ENCODE results near the gene PCNX2. TPM values are rescaled to one million over a fixed set of nuclear protein-coding genes. Genes with fewer than 3 reads are reported as not detected.
"Not testable (repeated sequence)": the region's sequence is repeated elsewhere in the genome, so short reads cannot be mapped to it uniquely, and the experiment has no call there.

Gene PCNX2
- total RNA-seq, 1 experiment from 2014 or later: 4.8 TPM

DNA sequence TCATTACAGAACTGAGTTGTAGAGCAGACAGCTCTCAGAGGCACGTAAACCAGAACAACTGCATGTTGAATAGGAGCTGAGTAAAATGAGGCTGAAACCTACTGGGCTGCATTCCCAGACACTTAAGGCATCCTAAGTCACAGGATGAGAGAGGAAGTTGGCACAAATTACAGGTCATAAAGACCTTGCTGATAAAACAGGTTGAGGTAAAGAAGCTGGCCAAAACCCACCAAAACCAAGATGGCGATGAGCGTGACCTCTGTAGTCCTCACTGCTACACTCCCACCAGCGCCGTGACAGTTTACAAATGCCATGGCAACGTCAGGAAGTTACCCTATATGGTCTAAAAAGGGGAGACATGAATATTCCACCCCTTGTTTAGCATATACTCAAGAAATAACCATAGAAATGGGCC, 187.8 kb downstream of the PCNX2 start:
- in situ Hi-C loops (cut with HindIII; ENCODE audit: low pct_unique_long_range_greater_than_20kb, low sequenced_read_pairs); DNase-seq (ENCODE audit: low read depth, low spot score): not testable (repeated sequence)

DNA sequence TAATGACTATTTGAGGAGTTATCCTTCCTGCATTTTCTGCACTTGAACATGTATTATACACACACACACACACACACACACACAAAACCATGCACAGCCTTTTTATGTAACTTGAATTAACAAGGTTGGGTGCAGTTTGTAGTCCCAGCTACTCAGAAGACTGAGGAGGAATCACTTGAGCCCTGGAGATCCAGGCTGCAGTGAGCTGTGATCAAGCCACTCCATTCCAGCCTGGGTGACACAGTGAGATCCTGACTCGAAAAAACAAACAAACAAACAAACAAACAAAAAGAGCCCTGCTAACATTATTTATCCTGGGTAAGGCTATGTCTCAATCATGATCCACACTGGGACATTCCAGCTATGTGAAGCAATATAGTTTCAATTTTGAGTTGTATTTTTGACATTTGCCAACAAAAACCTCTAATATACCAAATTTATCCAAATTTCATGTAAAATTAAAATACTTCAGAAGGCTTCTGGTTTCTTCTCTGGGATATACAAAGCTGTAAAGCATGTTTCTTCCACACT, 188.3 kb downstream of the PCNX2 start:
- in situ Hi-C loops (cut with HindIII; ENCODE audit: low pct_unique_long_range_greater_than_20kb, low sequenced_read_pairs): no loop called here
- no peak for DNase-seq (ENCODE audit: low read depth, low spot score)

DNA sequence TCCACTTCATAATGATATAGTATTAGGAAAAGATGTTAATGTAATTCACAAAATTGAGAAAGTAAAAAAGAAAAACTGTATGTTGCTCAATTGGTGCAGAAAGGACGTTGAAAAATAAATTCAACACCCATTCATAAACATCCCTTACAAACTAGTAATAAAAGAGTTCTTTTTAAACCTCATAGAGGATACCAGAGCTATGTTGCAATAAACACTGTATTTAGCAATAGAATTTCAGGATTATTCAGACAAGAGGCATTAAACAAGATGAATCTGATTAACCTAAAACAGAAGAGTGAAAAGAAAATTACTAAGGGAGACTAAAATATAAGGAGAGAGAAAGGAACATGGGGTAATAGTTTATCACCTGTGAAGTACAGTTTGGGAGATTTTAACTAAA, 190.3 kb downstream of the PCNX2 start:
- no peak for DNase-seq (ENCODE audit: low read depth, low spot score)
- in situ Hi-C loops (cut with HindIII; ENCODE audit: low pct_unique_long_range_greater_than_20kb, low sequenced_read_pairs): no loop called here

DNA sequence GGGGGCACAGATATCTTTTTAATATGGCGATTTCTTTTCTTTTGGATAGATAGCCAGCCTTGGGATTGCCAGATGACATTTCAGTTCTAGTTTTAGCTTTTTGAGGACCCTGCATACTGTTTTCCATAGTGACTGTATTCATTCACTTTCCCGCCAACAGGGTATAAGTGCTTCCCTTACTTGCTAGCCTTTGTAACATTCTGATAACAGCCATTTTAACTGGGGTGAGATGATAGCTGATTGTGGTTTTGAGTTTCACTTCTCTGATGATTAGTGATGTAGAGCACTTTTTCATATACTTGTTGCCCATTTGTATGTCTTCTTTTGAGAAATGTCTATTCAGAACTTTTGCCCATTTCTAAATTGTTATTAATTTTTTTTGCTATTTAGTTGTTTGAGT, 193.2 kb downstream of the PCNX2 start:
- DNase-seq (ENCODE audit: low read depth, low spot score): no peak
- in situ Hi-C loops (cut with HindIII; ENCODE audit: low pct_unique_long_range_greater_than_20kb, low sequenced_read_pairs): no loop called here

DNA sequence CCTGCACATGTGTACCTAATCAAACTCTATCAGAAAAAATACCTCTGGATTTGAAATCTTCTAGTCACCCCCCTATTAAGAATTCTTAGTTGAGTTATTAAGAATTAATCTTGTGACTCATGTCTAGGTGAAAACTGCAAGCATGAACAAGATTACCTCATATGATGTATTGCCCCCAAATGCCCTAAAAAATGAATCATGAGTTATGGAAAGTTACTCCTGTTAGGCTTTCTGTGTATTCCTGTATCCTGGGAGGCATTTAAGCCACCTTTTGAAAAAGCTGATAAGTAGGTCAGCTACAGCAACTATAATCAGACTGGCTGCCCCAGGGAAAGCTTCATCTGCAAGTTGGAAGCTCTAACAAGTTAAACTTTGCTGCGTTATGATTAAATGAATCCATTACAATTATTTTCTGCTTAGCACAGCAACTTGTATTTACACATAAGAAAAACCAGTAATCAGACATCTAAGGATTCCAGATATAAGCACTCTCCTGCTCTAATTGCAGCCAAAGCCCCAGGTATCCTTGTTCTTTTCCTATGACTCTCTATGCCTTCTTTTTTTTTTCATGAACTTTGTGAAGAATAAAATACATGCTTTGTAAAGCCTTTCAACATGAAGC, 197.5 kb downstream of the PCNX2 start:
- in situ Hi-C loops (cut with HindIII; ENCODE audit: low pct_unique_long_range_greater_than_20kb, low sequenced_read_pairs): no loop called here
- no peak for DNase-seq (ENCODE audit: low read depth, low spot score)

DNA sequence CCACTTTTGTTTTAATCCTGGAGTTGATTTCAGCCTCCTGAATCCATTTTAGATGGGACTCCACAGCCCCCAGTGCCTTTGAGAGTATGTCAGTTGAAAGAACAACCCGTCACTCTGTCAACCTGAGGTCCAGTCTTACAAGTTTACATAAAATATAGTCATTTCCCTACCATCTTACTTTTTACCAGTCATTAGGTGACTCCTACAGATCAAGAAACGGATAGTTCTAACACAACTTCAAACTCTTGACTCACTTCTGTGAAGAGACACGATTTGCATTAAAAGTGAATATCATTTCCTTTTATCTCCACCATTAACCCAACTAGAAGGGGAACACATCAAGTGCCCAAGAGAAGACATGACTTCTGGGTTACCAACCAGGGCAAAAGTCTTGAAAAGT, 198.0 kb downstream of the PCNX2 start:
- in situ Hi-C loops (cut with HindIII; ENCODE audit: low pct_unique_long_range_greater_than_20kb, low sequenced_read_pairs): no loop called here

DNA sequence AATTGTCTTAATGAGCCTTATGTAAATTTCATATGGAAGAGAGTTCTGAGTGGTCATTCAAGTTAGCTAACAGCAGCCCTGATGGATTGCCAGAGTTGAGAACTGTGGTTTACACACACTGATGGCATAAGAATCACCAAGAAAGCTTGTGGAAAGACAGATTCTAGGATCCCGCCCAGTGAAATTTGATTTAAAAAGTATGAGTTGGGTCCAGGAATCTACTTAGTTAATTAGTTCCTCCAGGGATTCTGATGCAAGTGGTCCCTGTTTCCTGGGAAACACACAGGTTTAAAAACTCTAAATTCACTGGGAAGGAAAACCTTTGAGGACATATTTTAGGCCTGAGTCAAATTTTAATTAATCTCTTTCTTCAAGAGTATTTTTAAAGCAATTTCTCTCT, 200.8 kb downstream of the PCNX2 start:
- no peak for DNase-seq (ENCODE audit: low read depth, low spot score)
- in situ Hi-C loops (cut with HindIII; ENCODE audit: low pct_unique_long_range_greater_than_20kb, low sequenced_read_pairs): no loop called here

More for the DNA sequence above, 198.0 kb downstream of the PCNX2 start:
- DNase-seq (ENCODE audit: low read depth, low spot score): no peak

DNA sequence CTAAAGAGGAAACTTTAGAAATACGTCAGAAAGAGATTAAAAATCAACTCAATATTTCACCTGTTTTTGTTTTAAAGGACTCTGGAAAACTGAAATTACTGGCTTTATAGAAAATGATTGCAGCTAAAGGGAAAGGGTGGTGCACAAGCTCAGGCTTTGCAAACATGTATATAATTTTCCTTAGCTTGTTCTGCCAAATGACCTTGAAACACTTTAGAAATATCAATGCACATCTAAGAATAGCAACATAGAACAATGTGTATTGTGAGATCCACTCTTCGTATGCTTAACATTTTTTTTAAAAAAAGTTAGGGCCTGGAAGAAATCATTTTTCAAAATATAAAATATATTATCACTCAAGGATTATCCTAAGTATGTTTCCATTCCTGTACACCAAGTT, 201.3 kb downstream of the PCNX2 start:
- DNase-seq (ENCODE audit: low read depth, low spot score): no peak
- in situ Hi-C loops (cut with HindIII; ENCODE audit: low pct_unique_long_range_greater_than_20kb, low sequenced_read_pairs): no loop called here

DNA sequence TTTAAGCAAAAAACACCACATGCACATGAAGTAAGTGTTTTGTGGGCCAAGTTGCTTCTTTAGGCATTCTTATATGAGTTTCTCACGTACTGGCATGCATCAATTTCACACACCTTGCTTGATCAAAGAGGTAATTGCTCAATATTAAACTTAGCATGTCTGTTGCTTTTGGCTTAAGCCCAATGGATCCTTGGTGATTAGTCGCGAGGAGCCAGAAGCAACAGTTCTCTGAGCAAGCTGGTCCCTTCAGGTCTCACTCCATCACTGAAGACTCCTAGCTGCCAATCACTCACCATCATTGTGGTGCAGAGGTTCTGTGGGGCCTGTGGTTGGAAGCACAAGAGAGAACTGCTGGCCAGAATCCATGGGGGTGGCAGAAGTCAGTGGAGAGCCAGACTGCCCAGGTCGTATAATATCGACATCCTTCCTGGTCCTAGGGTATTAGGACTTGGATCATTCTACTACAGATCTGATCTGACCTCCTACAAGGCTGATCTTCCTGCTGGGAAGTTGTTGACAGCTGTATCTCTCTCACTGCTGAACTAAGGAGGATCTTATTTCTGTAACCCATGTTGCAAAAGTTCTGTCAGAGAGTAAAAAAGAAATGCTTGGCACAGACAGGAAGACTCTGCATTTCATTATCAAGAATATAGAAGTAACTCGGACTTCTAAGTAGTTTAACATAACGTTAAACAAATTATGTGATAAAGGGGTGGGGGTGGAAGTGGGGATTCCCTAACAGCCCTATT, 204.6 kb downstream of the PCNX2 start:
- in situ Hi-C loops (cut with HindIII; ENCODE audit: low pct_unique_long_range_greater_than_20kb, low sequenced_read_pairs): no loop called here
- DNase-seq (ENCODE audit: low read depth, low spot score): no peak

DNA sequence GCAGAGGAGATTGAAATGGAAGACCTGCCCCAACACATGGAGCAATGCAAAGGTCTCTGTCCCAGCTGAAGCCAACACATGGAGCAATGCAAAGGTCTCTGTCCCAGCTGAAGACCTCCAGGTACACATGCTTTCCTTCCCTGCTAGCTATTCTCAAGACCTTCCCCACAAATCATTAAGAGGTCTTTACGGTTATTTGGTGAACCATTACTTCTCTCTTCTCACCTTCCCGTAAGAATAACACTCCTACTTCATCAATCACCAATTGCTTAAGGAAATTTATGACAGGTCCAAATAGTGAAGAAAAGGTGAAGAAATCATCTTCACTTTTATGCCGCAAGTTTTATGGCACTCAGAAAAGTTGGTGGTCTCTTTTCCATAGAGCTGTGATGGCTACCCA, 206.3 kb downstream of the PCNX2 start:
- no peak for DNase-seq (ENCODE audit: low read depth, low spot score)
- in situ Hi-C loops (cut with HindIII; ENCODE audit: low pct_unique_long_range_greater_than_20kb, low sequenced_read_pairs): no loop called here

DNA sequence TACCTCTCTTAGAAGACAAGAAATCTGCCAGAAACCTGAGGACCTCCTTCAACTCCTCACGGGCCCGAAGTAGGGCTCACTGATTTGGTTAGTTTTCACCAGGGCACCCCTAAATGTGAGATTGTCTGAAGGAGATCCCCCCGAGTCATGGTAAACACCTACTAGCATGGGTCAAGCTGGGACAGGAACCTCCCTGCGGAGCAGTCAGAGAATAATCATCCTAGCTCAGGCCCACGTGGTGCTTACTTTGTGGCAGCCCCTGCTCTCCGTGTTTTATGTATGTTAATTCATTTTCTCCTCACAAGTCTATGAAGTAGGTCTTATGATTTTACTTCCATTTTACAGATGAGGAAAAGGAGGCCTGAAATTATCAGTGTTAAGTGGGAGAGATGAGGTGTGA, 206.9 kb downstream of the PCNX2 start:
- DNase-seq (ENCODE audit: low read depth, low spot score): no peak
- in situ Hi-C loops (cut with HindIII; ENCODE audit: low pct_unique_long_range_greater_than_20kb, low sequenced_read_pairs): no loop called here

DNA sequence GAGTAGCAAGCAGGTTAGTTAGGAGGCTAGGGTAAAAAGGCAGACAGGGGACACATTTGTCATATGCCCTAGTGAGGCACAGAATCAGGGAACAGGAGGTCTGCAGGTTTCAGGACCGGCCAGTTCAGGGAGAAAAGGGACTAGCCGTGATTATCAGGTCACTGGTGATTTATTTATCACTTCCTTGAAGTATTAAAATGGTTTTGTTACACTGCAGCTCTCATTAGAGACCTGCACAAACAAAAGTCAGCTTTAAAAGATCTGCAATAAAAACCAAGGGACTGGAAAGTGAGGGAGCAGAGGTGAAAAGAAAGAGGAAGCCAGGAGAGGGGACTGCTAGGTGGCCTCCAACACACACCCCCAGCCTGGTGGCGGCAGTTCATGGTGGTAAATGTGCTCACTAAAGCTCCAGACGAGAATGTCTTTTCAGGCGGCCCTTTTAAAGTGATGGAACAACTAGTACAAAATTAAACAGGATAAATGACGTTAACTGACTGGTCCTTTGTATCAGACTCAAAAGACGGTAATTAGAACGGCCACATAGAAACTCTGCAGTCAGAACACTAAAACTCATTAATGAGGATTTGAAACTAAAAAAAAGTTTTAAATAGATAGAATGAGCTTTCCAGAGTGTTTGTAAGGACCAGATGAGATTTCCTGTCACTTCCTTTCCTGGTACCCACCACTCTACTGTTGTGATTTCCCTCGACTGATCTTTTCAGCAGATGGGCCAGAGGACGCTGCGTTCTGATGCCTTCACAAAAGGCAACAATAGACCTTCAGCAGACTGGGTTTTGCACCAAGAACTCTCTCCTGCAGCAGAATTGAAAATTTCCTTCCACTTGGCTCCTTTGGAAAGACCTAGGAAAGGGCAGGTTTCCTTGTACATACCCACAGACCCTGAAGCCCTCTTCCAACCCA, 208.3 kb downstream of the PCNX2 start:
- DNase-seq (ENCODE audit: low read depth, low spot score): no peak
- in situ Hi-C loops (cut with HindIII; ENCODE audit: low pct_unique_long_range_greater_than_20kb, low sequenced_read_pairs): no loop called here

DNA sequence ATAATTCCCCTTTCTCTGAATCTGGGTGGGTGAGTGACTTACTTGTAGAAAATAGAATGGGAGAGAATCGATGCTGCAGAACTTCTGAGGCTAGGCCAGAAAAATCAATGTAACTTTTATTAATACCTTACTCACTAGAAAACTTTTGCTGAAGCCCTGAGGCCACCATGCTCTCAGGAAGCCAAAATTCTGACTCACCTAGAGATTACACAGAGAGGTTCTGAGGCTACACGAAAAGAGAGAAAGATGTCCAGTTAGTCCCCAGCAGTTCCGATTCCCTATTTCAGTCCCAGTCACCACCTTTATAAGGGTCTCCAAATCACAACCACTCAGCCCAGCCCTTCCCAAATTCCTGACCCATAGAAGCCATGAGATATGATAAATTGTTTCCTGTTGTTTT, 210.0 kb downstream of the PCNX2 start:
- in situ Hi-C loops (cut with HindIII; ENCODE audit: low pct_unique_long_range_greater_than_20kb, low sequenced_read_pairs): no loop called here
- no peak for DNase-seq (ENCODE audit: low read depth, low spot score)

DNA sequence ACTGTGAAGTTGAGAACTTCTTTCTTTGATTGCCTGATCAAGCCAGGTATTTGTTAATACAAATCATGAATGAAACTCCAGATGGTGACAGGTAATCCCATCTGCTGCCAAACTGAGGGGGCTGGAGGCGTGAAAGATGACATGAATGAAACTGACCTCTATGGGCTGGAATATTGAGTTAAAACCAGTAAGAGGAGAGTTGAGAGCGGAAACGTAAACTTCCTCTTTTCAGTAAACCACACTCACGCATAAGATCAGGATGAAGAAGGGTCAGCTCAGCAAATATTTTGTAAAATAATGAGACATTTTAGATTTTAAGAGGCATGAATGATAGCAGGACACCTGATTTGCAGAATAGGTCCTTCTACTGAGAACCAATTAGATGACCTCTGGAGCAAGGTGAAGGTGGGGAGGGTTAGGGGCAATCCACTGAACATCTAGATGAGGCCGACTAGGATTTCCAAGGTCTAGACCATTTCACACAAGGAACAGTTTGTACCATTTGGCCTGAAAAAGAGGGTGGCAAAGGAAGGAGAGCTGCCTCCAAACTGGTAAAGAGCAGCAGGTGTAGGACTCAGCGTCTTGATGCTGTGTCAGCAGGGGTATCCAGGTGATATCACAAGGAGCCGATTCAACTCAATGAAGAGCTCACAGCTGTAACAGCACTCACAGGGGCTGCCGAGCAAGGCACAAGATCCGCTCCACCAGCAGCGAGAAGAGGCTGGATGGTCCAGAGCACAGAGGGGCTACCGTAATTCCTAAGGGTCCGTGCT, 212.6 kb downstream of the PCNX2 start:
- in situ Hi-C loops (cut with HindIII; ENCODE audit: low pct_unique_long_range_greater_than_20kb, low sequenced_read_pairs): no loop called here

DNA sequence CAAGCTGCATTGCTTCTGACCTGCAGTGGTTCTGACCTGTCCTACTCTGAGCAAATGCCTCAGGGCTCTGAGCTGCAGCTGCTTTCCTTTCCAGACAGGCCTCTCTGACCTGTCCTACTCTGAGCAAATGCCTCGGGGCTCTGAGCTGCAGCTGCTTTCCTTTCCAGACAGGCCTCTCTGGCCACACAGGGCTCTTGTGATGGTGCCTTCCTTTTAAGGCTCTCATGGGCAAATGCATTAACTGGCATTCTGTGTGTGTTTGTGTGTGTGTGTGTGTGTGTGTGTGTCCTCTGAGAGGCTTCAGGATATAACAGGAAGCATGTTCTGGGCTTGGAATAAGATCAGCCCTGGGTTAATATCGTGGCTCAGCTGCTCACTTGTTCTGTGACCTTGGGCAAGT, 213.8 kb downstream of the PCNX2 start:
- in situ Hi-C loops (cut with HindIII; ENCODE audit: low pct_unique_long_range_greater_than_20kb, low sequenced_read_pairs): no loop called here
- DNase-seq (ENCODE audit: low read depth, low spot score): no peak

More for the DNA sequence above, 212.6 kb downstream of the PCNX2 start:
- DNase-seq (ENCODE audit: low read depth, low spot score): no peak

DNA sequence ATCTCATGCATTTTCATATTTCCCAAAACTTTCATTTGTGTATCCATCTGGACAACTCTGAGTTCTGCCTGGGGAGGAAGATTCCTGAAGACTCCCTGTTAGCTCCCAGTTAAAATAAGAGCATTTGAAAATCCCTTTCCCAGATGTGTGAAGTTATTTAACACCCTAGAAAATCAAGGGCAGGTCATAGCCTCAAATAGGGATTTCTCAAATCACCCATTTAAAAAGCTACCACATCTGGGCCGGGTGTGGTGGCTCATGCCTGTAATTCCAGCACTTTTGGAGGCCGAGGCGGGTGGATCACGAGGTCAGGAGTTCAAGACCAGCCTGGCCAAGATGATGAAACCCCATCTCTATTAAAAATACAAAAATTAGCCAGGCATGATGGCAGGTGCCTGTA, 214.7 kb downstream of the PCNX2 start:
- DNase-seq (ENCODE audit: low read depth, low spot score); in situ Hi-C loops (cut with HindIII; ENCODE audit: low pct_unique_long_range_greater_than_20kb, low sequenced_read_pairs): not testable (repeated sequence)

DNA sequence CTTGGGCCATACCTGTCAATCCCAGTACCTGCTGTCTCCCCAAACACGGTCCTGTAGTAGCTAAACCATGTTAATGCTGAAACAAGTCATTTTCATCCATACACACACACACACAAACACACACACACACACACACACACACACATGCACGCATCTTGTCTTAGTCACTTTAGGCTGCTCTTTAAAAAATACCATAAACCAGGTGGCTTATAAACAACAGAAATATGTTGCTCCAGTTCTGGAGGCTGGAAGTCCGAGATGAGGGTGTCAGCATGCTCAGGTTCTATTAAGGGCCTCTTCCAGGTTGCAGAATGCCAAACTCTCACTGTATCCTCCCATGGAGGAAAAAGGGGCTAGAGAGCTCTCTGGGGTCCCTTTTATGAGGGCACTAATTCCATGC, 215.2 kb downstream of the PCNX2 start:
- DNase-seq (ENCODE audit: low read depth, low spot score): no peak
- in situ Hi-C loops (cut with HindIII; ENCODE audit: low pct_unique_long_range_greater_than_20kb, low sequenced_read_pairs): no loop called here
